HG03565 (cell line): Measurements from ENCODE around the gene NACC1.

ENCODE experiments used
- ATAC-seq: cut with Tn5 transposase; IDR thresholded peaks from one replicate; pipeline ENCODE4 v1.9.1; 2021; ENCODE audit warnings: mild to moderate bottlenecking, moderate library complexity; ENCODE audit not compliant: unreplicated experiment

Gene NACC1

DNA sequence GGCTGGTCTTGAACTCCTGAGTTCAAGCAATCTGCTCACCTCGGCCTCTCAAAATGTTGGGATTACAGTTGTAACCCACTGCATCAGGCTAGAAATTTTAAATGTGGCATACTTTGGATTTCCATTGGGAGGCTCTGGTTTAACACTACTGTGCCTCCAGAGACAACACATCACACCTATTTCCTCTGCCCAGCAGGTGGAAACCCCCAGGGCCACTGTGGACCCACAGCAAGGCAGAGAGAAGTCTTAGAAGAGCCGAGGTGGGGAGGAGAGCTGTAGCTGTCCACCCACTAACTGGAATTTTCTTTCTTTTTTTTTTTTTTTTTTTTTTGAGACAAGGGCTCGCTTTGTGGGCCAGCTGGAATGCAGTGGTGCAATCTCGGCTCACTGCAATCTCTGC is 71.5 kb downstream of the NACC1 start:
- no peak for ATAC-seq
